HG02610 (cell line): ENCODE data around the gene PGAM1.
"Not testable (repeated sequence)": the region's sequence is repeated elsewhere in the genome, so short reads cannot be mapped to it uniquely, and the experiment has no call there.

Experiments used
- ATAC-seq: cut with Tn5 transposase; IDR thresholded peaks from one replicate; pipeline ENCODE4 v1.9.1; 2021; ENCODE audit warnings: mild to moderate bottlenecking, moderate library complexity; ENCODE audit not compliant: unreplicated experiment

Gene PGAM1

DNA sequence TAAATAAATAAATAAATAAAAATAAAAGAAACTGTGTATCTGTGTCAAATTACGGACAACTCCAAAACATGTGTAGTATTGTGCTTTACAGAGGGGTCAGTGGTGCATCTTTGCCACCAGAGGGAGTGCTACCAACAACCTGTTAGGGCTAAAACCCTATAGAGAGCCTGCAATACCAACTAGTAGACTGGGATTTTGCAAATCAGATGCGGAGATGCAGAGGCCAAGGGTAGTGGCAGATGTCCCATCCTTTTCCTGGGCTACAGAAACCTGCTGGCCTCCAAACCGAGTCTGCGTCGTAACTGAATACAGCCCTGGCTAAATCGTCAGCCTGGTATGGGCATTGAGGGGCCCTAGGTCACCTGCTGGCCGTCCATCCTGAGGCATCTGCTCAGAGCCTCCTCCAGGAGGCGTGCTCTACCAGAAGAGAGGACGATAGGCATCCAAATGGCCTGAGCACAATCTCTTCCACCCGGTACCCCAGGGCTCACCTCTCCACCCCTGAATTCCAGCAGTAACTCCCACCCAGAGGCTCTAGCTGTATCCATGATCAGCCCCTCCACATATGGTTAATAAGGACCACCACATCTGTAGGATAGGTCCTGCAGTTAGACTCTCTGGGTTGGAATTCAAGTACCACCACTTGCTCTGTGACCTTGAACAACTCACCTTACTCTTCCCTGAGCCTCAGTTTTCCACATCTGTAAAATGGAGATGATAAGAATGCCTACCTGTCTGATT is 18.6 kb upstream of the PGAM1 start:
- peak; percentile 91 for ATAC-seq

DNA sequence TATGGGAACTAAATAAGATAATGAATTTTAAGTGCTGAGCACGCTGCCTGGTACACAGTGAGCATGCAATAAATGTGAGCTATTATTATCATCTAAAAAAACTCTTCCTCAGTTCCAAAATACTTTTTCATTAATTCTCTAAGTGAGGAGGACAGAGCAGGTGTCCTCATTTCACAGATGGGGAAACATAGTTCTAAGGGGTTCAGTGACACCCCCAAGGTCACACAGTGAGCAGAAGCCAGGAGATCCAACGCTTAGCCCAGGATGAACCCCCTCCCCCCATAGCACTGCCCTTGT is 18.1 kb upstream of the PGAM1 start:
- ATAC-seq: no peak

DNA sequence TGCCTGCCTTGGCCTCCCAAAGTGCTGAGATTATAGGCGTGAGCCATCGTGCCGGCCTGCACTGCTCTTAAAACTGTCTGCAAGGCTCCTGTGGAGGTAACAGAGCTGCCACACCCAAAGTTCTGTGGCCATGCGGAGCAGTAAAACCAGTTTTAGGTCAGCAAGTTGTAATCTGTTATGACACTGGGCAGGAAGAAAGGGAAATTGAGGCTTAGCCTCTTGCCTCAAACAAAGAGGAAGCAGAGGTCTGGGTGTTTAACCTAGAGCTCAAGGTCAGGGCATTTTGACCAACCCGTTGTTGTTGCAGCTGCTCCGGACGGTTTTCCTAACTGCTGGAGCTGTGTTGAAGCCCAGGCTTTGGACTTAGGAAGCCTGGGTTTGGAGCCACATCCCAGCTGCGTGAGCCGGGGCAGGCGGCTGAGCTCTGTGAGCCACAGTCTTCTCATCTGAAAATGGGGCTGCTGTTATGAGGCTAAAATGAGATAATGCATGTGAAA is 17.4 kb upstream of the PGAM1 start:
- ATAC-seq: no peak

DNA sequence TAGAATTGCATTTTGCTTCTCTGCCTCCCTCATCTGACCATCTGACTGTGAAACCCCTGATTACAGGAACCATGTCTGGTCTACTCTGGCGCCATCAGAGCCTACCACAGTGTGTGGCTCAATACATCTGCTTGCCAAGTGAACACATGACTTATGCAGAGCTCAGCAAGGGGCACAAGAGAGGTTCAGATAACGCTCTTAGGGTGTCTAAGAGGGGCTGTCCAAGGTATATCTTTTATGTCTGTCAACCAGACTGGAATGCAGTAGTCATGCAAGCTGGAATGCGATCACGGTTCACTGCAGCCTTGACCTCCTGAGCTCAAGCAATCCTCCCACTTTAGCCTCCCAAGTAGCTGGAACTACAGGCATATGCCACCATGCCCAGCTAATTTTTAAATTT is 14.6 kb upstream of the PGAM1 start:
- no peak for ATAC-seq

DNA sequence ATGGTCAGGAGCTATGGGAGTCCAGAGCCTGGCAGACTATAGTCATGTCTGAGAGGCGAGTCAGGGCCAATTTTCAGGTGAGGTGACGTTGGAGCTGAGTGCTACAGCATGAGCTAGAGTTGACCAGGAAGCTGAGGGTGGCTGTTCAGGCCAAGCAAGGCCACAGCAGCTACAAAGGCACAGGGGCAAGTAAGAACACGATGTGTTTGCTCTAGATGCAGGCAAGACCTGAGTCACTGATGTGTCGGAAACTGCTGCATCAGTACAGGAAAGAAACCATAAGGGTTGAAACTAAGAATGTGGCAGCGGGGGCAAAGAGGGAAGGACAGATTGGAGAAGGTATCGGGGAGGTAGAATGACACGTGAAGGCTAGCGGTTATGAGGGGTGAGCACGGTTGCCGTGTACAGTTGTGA is 13.1 kb upstream of the PGAM1 start:
- ATAC-seq: no peak

DNA sequence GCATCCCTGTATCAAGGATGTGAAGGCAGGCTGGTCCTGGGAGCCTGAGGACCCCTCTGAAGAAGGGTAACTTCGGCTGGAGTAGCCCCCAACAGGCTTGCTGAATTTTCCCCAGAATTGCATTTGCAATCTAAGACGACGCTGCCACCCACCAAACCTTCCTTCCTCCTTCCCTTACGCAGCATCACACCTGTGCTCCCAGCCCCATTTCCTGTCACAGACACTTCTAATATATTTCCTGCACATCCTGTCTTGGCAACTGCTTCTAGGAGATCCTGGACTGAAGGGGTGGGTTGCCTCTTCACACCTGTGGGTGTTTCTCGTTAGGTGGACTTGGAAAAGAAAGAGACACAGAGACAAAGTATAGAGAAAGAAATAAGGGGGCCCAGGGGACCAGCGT is 9.4 kb upstream of the PGAM1 start:
- ATAC-seq: no peak

DNA sequence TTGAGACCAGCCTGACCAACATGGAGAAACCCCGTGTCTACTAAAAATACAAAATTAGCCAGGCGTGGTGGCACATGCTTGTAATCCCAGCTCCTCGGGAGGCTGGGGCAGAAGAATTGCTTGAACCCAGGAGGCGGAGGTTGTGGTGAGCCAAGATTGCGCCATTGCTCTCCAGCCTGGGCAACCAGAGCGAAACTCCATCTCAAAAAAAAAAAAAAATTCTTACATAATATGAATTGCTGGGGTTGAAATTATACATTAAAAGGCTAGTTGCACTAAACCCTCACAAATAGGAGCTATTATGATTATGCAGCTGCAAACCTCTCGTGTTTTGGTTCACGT is 2.3 kb upstream of the PGAM1 start:
- not testable (repeated sequence) for ATAC-seq

DNA sequence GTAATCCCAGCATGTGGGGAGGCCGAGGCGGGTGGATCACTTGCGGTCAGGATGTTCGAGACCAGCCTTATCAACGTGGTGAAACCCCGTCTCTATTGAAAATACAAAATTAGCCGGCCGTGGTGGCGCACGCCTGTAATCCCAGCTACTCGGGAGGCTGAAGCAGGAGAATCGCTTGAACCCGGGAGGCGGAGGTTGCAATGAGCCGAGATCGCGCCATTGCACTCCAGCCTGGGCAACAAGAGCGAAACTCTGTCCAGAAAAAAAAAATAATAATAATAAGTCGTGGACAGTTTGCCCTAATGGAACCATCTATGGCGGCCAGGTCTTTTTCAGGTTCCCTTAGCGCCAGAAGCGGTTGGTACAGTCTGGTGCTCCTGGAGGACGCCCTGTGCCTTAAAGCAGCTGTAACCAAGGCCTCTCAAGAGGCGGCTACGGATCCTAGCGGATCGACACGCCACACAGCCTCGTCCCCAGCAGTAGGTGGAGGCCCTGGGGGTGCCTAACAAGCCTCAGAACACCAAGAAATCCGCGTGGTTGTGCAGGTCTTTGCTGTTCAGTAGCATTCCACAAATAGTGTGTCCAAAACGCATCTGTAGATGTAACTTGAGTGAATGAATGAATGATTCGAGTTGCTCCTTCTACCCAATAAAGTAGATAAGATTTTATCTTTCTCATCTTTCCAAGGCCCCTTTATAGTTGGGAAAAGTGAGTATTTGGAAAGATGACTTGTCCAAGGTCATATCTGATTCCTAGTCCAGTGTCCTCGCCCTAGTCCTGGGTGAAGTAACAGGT is 982 bp downstream of the PGAM1 start:
- ATAC-seq: no peak

DNA sequence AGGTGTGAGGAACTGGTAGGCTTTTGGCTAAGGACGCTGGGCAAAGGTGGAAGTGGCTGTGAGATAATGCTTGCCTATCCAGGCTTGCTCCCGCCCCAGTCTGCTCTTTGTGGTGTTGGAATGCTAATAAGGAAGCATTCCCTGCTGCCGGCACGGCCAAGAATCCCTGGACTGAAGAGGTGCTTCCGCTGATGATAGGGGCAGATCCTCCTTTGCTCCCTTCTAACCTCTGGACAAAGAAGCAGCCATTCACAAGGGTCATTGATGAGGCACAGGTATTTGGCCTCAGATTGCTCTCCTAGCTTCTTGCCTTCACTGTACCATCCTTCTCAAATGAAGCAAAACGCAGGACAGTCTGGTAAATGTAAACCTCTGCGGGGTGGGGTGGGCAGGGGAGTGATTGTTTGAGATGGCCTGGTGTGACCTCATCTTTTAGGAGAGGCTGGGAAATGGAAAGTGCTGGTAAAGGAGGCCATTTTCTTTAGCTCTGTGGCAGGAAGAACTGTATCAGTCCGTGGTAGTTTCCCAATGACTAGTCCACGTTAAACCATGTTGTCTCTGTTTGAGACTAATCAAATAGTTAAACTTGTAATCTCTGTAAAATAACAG is 1.7 kb downstream of the PGAM1 start:
- ATAC-seq: no peak

DNA sequence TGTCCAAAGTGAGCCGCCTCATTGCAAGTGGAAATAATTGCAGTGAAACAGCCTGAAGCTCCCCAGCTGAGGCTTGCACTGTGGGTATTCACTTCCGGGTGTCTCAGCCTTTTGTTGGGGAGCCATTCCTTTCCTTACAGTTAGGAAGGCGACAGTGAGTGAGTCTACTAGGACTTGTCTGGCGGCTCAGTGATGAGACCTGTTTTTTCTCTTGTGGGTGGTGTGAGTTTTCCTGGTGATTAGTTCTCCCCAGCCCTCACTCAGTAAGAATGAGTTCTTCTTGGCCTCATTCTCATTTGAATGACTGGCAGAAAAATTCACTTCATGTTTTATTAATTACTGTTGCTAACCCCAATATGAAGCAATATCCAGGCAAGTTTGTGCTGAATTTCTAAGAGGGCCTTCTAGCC is 2.6 kb downstream of the PGAM1 start:
- ATAC-seq: no peak

DNA sequence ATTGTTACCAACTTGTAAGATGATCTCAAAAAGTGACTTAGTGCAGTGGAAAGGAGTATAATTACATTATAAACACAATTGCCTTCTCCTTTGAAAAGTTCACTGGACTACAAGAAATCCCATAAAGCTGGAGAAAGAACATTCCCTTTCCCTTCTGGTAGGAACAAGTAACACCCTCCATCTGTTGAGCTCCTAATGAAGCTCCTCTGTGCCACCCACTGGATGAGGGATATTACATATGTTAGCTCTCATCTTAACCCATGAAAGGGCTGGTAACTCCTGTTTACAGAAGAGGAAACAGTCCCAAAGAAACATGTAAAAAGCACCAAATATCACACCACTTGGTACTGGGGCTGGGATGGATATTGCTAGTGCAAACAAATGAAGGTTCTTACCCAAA is 8.1 kb downstream of the PGAM1 start:
- ATAC-seq: no peak

DNA sequence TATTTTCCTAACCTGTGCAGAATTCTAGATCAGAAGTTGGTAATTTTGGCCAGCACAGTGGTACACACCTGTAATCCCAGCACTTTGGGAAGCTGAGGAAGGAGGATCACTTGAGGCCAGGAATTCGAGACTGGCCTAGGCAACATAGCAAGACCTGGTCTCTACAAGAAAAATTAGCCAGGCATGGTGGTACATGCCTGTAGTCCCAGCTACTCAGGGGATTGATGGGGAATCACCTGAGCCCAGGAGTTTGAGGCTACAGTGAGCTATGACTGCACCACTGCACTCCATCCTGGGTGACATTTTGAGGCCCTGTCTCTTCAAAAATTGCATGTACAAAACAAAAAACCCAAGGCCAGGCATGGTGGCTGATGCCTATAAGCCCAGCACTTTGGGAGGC is 8.6 kb downstream of the PGAM1 start:
- no peak for ATAC-seq

DNA sequence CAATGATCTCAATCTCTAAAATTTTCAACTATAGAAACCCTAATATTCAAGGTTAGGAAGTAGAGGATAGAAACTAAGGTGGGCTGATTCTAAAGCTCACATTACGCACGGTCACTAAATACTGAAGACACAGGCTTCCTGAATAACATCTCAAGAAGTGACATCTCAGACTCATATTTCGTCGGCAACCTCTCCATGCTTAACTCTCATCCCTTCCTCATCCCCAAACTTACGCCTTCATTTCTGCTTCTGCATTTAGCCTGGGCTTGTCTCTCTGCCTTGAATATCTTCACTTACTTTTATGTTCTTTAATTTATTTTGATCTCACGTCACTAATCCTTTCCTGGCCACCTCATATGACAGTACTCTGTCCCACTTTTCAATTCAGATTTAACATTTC is 9.2 kb downstream of the PGAM1 start:
- ATAC-seq: no peak

DNA sequence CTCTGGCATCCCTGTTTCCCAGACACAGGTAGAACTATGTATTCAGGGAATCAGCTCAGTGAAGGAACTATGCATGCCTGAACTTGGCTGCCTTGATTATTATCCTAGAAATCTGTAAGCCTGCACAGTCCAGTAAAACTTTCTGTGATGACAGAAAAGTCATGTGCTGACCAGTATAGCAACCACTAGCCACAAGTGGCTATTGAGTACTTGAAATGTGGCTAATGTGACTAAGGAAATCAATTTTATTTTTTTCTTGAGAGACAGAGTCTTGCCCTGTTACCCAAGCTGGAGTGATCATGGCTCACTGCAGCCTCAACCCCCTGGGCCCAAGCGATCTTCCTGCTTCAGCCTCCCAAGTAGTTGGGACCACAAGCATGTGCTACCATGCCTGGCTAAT is 16.3 kb downstream of the PGAM1 start:
- ATAC-seq: no peak

DNA sequence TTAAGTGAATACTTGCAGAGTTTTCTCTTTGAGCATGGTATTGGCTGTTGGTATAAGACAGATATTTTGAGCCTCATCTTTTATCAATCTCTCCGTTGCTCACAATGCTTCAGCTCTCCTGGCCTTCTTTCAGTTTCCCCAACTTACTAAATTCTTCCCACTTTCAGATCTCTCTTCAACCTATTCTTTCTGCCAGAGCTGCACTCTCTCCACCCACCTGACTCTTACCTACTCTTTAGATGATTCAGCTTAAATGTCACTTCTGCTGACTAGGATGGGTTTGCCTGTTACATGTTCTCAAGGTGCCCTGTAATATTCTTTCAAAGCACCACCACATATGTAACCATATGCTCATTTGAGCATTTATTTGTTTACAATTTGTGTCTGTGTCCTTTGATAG is 18.2 kb downstream of the PGAM1 start:
- ATAC-seq: no peak

DNA sequence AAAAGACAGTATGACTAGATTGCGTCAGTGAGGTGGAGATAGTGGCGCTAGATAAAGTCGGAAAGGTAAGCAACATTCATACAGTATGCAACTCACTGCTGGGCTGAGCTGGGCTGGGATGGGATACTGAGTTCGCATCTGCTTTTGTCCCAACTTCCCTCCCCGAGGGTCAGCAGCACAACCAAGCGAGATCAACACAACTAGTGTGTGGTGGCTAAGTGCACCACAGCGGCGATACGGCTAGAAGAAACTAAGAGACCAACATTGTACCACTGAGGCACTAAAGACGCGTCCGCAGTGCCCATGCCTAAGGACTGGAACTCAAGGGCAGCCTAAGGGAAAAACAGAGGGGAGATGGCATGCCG is 19.3 kb downstream of the PGAM1 start:
- no peak for ATAC-seq

DNA sequence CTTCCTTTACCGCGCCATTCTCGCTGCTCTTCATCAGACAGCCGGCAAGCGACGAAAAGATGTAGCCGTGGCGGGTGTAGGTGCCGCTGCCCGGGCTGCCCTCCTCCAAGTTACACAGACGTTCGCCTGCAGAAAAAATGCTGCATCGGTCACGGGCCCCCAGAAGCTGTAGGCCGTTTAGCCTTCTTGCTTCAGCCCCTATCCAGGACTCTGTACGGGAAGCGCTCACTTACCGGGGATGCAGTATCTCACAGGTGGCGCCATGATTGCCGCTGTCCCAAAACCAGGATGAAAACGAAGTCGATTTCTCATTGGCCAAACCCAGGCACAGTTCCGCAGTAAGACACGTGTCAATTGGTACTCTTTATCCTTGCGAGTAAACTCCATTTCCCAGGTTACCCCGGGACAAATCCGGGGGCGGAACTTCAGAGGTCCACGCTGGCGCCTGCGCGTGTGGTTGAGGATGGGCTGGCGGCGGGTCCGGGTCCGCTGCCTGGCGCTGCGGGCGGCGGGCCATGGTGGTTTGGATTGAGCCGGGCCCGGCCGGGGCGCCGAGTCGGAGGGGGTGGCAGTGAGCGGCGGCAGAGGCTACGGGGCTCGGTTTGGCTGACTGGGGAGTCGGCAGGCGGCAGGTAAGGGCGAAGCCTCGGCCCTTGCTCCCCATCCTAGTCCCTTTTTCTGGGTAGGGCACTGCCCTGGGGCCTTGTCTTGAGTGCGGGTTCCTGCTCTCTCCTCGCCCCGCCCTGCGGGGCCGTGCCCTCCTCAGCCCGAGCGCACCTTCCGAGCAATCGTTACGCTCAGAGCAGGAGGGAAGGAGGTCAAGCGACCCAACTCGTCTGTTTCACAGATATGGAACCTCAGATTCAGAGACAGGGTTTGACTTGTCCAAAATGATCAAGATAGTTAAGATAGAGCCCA is 20.0 kb downstream of the PGAM1 start, which contains the start of the genes EXOSC1 and ZDHHC16:
EXOSC1 (minus strand) TSS at position 285 of the 918 bp plus-strand sequence; CDS start at position 264, 21 bp downstream.
ZDHHC16 (plus strand) TSS at position 454 of the 918 bp plus-strand sequence. CDS start 5,501 bp downstream, outside the sequence.
- peak; percentile 91 for ATAC-seq

DNA sequence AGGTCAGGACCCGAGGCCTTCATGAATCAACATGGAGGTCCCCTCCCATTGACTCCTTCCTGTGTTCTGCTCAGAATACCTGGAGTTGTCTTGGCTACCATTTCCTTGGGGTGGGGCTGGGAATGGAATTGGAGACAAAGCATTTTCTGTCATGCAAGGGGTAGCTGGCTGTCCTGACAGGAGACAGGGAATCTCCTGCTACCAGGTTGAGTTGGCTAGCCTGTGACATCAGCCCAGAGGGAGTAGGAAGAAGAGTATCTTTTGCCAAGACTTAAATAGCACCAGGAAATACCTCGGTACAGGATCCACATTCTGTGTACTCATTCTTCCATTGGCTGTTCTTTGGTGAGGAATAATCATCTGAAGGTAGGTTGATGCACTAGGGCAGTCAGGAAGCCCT is 24.8 kb downstream of the PGAM1 start:
- no peak for ATAC-seq

DNA sequence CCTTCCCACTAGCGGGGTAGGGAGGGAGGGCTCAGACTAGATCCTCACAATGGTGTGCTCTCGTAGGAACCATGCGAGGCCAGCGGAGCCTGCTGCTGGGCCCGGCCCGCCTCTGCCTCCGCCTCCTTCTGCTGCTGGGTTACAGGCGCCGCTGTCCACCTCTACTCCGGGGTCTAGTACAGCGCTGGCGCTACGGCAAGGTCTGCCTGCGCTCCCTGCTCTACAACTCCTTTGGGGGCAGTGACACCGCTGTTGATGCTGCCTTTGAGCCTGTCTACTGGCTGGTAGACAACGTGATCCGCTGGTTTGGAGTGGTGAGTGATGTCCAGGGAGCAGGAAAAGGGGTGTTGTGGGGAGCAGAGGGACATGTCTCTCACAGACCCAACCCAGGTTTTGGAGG is 25.6 kb downstream of the PGAM1 start:
- ATAC-seq: no peak

DNA sequence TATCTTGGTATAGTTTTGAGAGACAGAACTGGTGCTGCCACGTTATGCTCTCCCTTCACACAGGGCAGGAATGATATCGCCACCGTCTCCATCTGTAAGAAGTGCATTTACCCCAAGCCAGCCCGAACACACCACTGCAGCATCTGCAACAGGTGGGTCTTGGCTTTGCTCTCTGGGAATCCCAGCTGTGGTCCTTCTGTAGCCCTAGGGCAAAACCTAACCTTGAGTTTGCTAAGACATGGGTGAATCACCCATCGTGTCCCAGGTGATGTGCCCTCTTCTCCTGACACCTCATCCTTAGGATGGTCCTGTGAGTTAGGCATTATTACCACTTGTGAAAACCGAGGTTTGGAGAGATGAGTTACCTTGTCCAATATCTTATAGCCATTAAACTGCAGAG is 26.4 kb downstream of the PGAM1 start:
- ATAC-seq: no peak
